ENCODE results near the gene PRAC1.

GRCh38 chr17:48740537-48740936 lies 18.2 kb upstream of the PRAC1 start:
- TF ChIP-seq POLR2A (IDR thresholded peaks at IDR 0.05; ENCODE audit: control extremely low read depth in 1 of 2, low read depth in 2 of 2, low read length in 2 of 2) (no peak), CTCF (IDR thresholded peaks at IDR 0.05; ENCODE audit: control extremely low read depth in 1 of 3, insufficient read depth in 1 of 3, low read depth in 1 of 3, low read length in 3 of 3) (no peak), CHD1 (IDR thresholded peaks at IDR 0.05; ENCODE audit: low read depth, low read length) (no peak), EP300 (IDR thresholded peaks at IDR 0.05; ENCODE audit: borderline replicate concordance in 1 of 2, low read depth in 2 of 2, low read length in 2 of 2) (no peak), POU5F1 (IDR thresholded peaks at IDR 0.05; ENCODE audit: low read depth, low read length) (no peak), RAD21 (IDR thresholded peaks at IDR 0.05 in 1 of 2, conservative IDR thresholded peaks at IDR 0.05 in 1 of 2; ENCODE audit: low read depth in 2 of 2, low read length in 2 of 2) (no peak), POLR2AphosphoS5 (IDR thresholded peaks at IDR 0.05; ENCODE audit: low read depth, low read length) (no peak)
